ENCODE data around the gene MAGI2. TPM values are rescaled to one million over a fixed set of nuclear protein-coding genes. Genes with fewer than 3 reads are reported as not detected.

The MAGI2 gene
- total RNA-seq, 1 experiment from 2014 or later: 0.34 TPM

DNA sequence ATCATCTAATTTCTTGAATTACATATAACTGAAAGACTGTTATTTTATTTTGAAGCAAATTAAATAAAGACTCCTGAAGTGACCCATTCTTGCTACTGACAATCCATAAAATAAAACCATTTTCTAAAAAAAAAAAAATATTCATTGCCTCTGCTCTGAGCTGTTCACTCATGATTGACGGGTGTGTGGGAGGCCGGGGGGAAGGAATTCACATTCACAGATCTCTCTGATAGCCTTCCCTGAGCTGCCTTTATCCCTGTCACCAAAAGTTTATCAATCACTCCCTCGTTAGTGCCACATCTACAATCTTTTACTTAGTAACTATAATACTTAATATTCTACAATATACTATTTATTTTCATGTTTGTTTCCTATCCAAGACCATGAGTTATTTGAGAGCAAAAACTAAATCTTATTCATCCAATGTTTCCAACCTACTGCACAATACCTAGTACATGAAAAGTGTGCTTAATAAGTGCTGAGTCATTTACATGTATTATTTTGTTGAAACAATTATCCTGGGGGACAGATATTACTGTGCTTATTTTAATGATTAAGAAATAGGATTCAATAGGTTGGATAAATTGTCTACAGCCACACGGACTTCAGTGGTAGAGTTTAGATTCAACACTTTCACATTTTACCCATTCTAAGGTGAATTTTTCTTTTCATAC is 1036.2 kb downstream of the MAGI2 start:
- DNase-seq (ENCODE audit: low read depth): no peak

DNA sequence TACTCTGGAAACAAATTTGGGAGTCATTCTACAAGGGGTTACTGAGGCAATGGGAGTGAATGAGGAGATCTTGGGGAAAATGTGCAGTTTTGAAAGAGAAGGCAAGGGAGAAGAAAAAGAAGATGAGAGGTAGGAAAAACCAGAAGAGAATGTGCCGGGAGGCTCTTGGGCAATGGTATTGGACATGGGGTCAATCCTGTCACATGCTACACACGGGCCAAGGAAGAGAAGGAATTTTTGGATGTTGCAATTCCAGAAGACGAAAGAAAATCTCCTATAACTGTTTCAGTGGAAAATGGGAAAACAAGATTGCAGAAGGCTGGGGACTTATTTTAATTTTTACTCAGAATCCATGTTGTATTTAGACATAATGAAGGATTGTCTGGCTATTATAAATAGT is 1039.9 kb downstream of the MAGI2 start:
- DNase-seq (ENCODE audit: low read depth): no peak

DNA sequence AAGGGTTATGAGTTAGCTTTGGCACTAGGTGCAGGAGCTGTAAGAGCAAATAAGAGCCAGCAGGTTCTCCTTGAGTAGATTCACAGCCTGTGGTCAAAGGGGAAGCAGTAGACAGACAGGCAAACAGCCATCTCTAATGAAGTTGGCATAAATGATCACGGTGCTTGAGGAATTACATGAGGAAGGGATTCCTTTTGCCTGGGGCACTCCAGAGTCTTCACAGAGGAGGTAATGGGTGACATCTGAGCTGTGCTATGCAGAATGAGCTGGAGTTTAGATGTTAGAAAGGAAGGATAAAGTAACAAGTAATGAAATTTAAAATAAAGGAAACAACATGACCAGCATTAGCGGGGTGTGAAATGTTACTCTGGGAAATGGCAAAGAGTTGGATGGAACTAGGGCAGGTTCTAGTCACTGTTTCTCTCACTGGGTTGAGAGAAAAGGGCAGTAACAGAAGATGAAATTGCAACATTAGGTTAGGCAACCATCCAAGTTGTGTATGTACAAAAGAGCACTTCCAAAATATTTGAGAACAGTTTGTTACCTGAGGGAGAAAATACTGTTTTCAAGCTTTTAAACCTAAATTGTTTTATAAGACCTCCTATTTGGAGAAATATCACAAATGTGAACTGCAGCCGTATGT is 1041.1 kb downstream of the MAGI2 start:
- no peak for DNase-seq (ENCODE audit: low read depth)

DNA sequence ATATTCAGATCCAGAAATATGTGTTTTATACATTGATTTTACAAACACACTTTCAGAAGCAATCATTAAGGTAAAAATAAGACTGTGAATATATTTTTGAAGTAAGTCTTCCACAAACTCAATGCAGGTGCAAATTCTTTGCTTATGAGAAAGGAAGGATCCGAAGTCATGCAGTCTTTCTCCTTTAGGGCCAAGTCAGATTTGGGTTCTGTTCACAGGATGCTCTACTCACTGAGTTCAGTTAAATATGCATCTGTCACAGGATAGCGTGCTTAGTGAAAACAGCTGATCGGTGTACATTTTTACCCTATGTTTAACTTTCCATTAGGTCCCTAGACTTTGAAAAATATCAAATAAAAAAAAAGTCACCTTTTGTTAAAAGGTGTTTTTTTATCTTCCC is 1046.4 kb downstream of the MAGI2 start:
- no peak for DNase-seq (ENCODE audit: low read depth)

DNA sequence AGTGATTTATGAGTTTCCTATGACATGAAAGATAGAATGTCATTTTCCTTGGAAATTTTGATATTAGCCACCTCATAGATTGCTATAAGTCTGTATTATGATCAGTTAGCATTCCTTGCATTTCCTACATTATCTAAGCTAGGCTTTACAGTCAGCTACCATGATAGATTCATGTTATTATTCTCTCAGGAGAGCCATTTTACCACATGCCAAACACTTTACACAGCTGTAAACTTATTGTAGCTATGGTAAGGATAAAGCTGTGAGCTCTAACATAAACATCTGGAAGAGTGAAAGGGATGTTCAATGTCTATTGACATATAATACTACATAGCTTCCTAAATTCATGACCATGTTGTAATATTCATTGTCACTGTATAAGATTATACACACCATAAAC is 1046.9 kb downstream of the MAGI2 start:
- no peak for DNase-seq (ENCODE audit: low read depth)

DNA sequence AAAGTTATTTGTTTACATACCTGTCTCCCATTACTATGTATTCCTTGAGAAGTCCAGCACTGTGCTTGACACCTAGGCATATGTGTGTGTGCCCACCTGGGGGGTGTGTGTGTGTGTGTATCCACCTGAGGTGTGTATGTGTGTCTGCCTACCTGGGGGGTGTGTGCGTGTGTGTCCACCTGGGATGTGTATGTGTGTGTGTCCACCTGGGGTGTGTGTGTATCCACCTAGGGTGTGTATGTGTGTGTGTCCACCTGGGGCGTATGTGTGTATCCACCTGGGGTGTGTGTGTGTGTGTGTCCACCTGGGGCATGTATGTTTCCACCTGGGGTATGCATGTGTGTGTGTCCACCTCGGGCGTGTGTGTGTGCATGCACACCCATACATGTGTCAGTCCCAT is 1051.4 kb downstream of the MAGI2 start:
- no peak for DNase-seq (ENCODE audit: low read depth)

DNA sequence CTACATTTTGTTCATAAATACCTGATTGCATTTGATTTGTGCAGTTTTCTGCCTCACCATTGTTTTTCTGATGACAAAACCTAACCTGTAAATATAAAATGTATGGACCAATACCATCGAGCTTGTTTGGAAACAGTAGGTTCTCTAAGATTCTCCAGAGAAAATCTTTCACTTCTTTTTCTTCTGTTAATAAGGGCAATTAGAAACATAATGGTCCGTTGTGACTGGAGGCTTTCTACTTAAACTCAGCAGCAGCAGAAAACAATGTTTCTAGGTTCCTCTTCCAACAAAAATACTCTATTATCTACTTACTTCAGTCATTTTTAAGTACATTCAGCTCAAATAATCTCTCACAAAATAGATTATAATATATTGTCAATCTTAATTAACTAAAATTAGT is 1053.4 kb downstream of the MAGI2 start:
- no peak for DNase-seq (ENCODE audit: low read depth)

DNA sequence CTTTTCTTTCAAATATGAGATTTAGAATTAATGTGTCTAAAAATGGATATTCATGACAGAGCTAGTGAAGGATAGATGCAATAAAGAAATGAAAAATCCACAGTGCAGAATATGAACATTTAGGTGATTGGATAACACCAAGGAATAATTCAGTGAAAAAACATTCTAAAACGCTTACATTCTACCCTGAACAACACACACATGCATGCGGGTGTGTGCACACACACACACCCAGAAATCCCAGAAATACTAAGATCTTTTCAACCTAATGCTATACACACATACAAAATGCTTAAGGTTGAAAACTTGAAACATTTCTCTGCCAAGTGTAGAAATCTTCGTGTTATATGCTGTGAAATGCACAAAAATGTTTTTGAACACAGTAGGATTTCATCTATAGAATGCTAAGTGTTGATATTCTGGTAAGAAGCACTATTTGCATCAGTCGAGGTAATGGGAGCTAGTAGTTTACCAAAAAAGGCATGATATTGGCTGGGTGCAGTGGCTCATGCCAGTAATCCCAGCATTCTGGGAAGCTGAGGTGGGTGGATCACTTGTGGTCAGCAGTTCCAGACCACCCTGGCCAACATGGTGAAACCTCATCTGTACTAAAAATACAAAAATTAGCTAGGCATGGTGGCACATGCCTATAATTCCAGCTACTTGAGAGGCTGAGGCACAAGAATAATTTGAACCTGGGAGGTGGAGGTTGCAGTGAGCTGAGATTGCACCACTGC is 1054.3 kb downstream of the MAGI2 start:
- DNase-seq (ENCODE audit: low read depth): no peak

DNA sequence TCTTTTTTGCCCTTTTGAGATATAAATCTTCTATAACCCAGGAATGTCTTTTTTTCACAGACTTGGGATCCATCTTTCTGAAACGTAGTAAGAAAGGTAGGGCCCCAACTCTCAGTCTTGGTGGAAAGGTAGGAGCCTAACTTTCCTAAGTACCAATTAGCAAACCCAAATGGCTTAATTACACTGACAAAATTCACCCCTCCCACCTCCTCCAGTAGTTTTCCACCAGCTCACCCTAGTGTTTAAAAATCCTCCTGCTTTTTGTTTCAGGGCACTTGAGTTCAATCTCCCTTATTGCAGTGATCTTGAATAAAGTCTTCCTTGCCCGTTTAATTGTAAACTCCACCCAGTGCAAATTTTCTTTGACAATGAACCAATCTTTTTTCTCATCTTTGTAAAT is 1054.9 kb downstream of the MAGI2 start:
- DNase-seq (ENCODE audit: low read depth): no peak

DNA sequence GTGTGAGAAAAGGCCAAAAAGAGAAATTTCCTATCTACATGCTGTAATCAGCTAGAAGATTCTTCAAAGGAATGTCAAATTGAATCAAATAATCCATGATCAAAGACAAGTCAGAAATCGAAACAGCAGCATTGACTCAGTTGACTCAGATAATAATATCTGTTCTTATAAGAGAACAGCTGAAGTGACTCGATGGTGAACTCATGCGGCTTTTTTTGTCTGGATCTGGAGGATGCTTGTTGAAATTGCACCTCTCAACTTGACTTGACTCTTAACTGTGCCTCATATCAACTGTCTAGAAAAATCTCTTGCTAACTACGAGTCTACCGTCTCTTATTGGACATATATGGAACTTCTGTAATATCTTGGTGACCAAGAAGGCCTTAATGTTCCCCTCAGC is 1055.4 kb downstream of the MAGI2 start:
- no peak for DNase-seq (ENCODE audit: low read depth)

DNA sequence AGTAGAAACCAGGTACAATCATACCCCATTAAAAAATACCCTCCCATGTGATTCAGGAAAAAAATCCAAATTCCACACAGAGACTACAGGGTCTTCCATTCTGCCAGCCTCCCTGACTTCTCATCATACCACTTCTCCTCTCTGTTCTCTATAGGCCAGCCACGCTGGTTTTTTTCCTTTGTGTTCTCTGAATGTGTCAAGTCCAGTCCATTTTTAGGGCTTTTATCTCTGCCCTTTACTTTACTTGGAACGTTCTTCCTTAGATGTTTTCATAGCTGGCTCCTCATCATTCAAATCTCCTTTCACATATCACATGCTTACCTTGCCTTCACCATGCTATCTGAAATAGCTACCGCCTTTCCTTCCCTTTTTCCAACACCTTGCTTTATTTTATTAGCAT is 1057.3 kb downstream of the MAGI2 start:
- no peak for DNase-seq (ENCODE audit: low read depth)

DNA sequence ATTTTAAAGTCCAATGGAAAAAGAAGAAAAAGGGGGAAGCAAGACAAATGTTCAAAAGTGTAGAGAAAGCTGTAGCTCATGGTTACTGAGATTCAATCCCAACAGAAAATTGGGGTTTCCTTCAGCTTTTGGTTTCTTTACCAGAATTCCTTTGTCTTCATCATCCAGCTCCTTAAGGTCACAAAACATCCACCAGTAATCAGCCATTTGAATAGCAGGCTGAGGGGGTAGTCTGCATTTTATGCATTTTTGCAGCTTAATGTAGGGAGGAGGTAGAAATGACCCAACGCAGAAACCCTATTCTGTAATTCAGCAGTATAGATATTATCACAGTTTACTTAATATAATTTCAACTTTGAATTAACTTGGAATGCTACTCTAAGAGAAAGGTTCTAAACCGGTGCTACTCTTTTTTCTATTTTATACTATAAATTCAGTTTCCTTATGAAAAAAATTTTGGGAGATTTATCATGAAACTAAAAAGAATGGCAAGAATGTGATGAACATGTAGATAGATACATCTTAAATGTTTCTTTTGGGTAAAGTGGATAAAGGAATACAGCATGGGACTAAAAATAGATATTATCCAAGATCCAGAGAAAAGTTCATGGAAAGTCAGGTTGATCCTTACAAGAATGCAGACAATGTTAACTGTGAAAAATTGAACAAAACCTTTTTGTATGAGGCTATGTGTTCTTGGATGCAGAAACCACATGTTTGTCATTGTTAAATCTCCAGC is 1058.0 kb downstream of the MAGI2 start:
- no peak for DNase-seq (ENCODE audit: low read depth)

DNA sequence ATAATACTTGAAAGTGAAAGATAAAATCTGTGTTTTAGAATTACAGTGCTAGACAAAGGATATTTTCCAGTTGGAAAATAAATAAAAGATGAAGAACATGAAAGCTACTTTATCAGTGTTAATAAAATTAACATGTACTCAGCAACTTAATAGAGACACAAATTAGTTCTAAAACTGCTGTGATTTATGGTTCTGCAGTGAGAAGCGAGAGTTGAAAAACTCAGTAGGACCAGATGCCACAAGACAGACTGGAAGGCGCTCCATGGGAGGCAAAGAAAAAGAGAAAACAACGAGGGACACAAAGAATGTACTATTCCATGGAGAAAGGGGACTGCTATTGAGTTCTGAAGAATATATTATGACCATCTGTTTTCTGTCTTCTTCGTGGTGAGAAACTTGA is 1064.4 kb downstream of the MAGI2 start:
- no peak for DNase-seq (ENCODE audit: low read depth)

DNA sequence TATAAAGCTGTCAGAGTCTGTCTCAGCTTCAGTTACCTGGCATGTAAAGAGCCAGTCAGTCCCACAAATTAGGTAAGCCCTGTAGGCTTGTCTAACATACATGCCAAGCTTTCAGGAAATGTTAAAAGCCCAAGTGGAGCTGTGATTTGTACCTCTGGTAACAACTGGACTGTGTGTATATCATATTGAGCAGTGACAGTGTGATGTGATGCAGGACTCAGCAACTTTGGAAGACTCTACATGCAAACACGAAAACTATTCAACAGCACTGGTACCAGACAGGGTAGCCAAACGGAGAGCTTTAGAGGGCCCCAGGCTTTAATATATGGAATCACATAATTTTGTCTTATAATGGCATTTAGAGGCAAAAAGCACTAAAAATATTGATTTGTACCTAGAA is 1066.9 kb downstream of the MAGI2 start:
- DNase-seq (ENCODE audit: low read depth): no peak

DNA sequence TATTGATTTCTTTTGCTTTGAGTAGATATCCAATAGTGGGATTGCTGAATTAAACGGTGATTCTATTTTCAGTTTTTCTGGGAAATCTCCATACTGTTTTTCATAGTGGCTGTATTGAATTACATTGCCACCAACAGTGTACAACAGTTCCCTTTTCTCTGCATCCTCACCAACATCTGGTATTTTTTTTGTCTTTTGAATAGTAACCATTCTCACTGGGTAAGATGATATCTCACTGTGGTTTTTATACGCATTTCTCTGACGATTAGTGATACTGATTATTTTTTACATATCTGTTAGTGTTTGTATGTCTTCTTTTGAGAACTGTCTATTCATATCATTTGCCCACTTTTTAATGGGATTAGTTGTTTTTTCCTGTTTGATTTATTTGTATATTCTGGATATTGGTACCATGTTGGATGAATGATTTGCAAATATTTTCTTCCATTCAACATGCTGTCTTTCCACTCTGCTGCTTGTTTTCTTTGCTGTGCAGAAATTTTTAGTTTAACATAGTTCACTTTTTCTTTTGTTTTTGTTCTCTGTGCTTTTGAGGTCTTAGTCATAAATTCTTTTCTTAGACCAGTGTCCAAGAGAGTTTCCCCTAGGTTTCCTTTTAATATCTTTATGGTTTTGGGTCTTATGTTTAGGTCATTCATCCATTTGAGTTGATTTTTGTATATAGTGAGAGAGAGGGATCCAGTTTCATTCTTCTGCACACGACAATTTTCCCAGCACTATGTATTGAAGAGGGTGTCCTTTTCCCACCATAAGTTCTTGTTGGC is 1070.2 kb downstream of the MAGI2 start:
- no peak for DNase-seq (ENCODE audit: low read depth)

DNA sequence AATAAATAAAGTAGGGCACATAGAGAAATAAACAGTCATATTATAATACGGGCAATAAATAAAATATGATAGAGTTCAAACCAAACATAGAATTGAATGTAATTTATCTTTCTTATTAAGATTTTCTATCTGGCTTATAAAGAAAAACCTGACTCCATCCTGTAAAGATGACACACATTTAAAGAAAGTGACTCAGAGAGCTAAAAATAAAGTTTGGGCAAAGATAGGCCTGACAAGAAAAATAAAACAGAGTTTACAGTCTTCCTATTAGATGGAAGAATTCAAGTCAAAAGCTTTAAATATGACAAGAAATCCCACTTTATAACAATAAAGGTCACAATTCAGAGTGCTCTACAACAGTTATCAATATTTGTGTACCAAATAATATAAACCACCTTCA is 1074.3 kb downstream of the MAGI2 start:
- no peak for DNase-seq (ENCODE audit: low read depth)

DNA sequence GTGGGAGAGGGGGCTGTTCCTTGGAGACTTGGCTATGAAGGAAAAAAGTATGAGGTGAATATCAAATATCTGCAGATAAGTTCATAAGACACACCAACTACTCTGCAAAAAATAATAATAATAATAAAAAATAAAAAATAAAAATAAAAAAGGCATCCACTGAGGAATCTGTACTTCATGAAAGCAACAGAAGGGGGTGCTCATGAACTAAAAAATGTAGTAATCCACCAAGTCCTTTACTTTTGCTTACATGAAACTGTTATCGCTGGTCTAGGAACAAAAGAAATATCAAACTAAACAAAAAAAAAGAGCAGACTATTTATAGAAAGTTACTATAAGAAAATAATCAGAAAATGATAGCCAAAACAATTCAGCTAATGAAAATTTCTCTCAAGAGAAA is 1075.9 kb downstream of the MAGI2 start:
- no peak for DNase-seq (ENCODE audit: low read depth)

DNA sequence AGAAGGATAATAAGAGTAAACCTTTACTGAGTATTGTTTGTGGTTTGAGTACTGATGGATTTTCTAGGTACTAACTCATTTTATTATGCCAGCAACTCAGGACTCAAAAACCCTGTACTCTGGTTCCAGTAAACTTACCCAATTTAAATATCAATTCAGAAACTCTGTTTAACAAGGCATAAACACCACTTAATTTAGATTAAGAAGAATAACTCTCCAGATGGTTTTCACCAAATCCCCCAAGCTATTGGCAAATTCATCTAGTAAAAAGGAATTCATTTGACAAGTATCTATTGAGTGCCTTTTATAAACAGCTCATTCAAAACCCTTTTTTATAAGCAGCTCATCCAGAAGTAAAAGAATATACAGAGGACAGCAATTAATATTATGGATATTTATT is 1082.5 kb downstream of the MAGI2 start:
- DNase-seq (ENCODE audit: low read depth): no peak

DNA sequence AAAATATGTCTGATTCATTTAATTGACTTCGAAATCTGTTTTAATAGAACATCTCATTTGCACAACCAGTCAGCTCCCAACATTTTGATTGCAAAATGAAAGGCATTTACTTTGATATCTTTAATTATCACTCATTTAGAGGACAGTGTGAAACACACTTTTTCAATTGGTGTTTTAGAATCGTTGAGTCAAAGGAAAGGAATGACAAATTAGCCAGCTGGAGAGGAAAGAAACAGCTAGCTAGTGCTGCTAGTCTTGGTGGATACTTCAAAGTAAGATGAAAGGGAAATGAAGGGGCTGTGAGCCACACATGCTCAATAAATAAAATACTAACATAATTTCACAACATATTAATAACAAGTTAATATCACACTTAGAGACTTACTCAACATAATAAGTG is 1084.7 kb downstream of the MAGI2 start:
- no peak for DNase-seq (ENCODE audit: low read depth)

DNA sequence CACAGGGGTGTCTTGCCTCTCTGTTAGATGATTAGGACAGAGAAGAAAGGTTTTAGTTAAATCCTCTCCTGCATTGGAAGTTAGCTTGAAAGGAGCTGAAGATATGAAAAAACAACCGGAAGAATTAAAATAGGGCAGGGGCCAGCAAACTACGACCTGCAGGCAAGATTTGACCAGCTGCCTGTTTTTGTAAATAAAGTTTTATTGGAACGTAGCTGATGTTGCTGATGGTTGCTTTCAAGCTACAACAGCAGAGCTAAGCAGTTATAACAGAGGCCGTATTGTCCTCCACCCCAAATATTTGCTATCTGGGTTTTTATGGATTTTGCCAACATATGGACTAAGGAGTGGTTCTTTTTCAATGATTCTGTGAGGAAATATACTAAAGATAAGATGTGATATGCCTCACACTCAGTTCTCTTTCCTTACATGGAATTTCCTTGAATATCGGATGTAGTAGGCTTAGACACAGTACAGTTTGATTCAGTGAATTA is 1086.1 kb downstream of the MAGI2 start:
- DNase-seq (ENCODE audit: low read depth): no peak

DNA sequence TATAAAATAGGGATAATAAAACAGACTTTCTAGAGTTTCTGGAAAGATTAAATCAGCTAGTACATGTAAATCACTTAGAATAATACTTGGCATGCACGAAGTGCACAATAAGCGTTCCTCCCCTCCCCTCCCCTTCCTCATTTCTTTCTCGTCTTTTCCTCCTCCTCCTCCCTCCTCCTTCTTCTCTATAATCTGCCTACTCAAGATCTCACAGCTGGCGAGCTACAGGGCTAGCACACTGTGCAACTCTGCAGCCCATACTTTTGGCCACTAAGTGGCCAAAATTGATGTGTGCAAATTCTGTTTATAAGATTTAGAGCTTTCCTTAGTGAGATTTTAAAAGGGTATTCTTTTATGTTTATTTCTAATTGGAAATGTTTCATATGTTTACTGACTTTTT is 1089.6 kb downstream of the MAGI2 start:
- DNase-seq (ENCODE audit: low read depth): no peak

DNA sequence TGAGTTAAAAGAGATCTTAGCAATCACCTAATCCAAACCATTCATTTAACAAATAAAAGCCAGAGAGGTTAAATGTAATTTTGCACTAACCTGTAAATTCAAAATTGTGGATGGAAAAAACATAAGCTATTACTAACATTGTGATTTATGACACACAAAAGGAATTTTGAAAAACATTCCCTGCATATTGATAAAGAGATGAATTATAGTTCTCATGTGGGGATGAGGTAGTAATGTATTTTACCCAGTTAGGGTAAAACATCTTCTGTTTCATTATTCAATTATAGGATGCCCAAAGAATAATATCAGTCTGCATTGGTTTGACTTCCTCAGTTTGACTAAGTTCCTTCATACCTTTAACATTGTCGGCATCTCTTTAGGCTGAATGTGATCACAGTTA is 1093.6 kb downstream of the MAGI2 start:
- no peak for DNase-seq (ENCODE audit: low read depth)

Data from Daoy (cell line).